Hematopoietic multipotent progenitor cell treated with erythropoietin and hydrocortisone succinate and interleukin-3 and kit ligand, for 8 days (in vitro differentiated cells): ENCODE measurements around the gene ALDH3A1.

Source experiments
- DNase-seq: peaks from one replicate; pipeline ENCODE4 v3.0.0-alpha.2; 2015

Gene ALDH3A1

GRCh38 chr17:19740933-19741332 is 7.2 kb downstream of the ALDH3A1 start:
- no peak for DNase-seq

- no peak for DNase-seq
Measured at GRCh38 chr17:19739241-19740201, 8.6 kb downstream of the ALDH3A1 start.

GRCh38 chr17:19738757-19739156 is 9.3 kb downstream of the ALDH3A1 start:
- DNase-seq: no peak

GRCh38 chr17:19738073-19738449 is 10.0 kb downstream of the ALDH3A1 start:
- DNase-seq: no peak

GRCh38 chr17:19737305-19738072 is 10.6 kb downstream of the ALDH3A1 start:
- no peak for DNase-seq

- DNase-seq: no peak
Measured at GRCh38 chr17:19736071-19736470, 12.0 kb downstream of the ALDH3A1 start.

- DNase-seq: no peak
Measured at GRCh38 chr17:19733953-19734526, 14.1 kb downstream of the ALDH3A1 start.

- DNase-seq: no peak
Measured at GRCh38 chr17:19731626-19732025, 16.5 kb downstream of the ALDH3A1 start.

GRCh38 chr17:19730843-19731242 is 17.3 kb downstream of the ALDH3A1 start:
- DNase-seq: no peak

- no peak for DNase-seq
Measured at GRCh38 chr17:19729900-19730299, 18.2 kb downstream of the ALDH3A1 start.

- peak; percentile 54 for DNase-seq
Measured at GRCh38 chr17:19728084-19728495, 20.0 kb downstream of the ALDH3A1 start.

- DNase-seq: no peak
Measured at GRCh38 chr17:19727501-19728078, 20.5 kb downstream of the ALDH3A1 start.

- no peak for DNase-seq
Measured at GRCh38 chr17:19726631-19727376, 21.3 kb downstream of the ALDH3A1 start.

GRCh38 chr17:19725486-19725885 is 22.6 kb downstream of the ALDH3A1 start:
- no peak for DNase-seq

- peak; percentile 73 for DNase-seq
Measured at GRCh38 chr17:19724501-19725420, 23.3 kb downstream of the ALDH3A1 start.

GRCh38 chr17:19723964-19724363 is 24.1 kb downstream of the ALDH3A1 start:
- DNase-seq: no peak

GRCh38 chr17:19720631-19721426 is 27.3 kb downstream of the ALDH3A1 start:
- no peak for DNase-seq

- DNase-seq: no peak
Measured at GRCh38 chr17:19720210-19720475, 28.0 kb downstream of the ALDH3A1 start.

GRCh38 chr17:19719355-19720209 is 28.5 kb downstream of the ALDH3A1 start:
- DNase-seq: no peak
